ENCODE results near the gene MILR1.

Gene MILR1

DNA sequence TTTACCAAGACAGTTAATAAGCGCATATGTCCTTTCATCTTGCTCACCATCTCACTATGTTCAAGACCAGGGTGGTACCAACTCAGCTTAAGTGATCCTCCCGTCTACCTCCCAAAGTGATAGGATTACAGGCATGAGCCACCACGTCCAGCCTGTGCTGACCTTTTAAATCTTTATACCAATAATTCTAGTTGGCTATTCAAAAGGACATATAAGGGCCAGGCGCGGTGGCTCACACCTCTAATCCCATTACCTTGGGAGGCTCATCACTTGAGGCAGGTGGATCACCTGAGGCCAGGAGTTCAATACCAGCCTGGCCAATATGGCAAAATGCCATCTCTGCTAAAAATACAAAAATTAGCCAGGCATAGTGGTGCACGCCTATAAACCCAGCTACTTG lies 60.3 kb downstream of the MILR1 start:
- no peaks in the 10 kb centered on the region for H3K4me1 ChIP-seq
- H3K36me3 ChIP-seq: peaks cover 54% of the 10 kb centered on the region
- TF ChIP-seq, protein P1, sequence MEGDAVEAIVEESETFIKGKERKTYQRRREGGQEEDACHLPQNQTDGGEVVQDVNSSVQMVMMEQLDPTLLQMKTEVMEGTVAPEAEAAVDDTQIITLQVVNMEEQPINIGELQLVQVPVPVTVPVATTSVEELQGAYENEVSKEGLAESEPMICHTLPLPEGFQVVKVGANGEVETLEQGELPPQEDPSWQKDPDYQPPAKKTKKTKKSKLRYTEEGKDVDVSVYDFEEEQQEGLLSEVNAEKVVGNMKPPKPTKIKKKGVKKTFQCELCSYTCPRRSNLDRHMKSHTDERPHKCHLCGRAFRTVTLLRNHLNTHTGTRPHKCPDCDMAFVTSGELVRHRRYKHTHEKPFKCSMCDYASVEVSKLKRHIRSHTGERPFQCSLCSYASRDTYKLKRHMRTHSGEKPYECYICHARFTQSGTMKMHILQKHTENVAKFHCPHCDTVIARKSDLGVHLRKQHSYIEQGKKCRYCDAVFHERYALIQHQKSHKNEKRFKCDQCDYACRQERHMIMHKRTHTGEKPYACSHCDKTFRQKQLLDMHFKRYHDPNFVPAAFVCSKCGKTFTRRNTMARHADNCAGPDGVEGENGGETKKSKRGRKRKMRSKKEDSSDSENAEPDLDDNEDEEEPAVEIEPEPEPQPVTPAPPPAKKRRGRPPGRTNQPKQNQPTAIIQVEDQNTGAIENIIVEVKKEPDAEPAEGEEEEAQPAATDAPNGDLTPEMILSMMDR (IDR thresholded peaks at IDR 0.05; ENCODE audit: low read depth, low read length): no peak
- no peak for DNase-seq
- H3K27me3 ChIP-seq: no peaks in the 10 kb centered on the region
- H3K9me3 ChIP-seq: no peaks in the 10 kb centered on the region
- H3K4me3 ChIP-seq (ENCODE audit: low read depth, low read length): no peak overlapping the region

DNA sequence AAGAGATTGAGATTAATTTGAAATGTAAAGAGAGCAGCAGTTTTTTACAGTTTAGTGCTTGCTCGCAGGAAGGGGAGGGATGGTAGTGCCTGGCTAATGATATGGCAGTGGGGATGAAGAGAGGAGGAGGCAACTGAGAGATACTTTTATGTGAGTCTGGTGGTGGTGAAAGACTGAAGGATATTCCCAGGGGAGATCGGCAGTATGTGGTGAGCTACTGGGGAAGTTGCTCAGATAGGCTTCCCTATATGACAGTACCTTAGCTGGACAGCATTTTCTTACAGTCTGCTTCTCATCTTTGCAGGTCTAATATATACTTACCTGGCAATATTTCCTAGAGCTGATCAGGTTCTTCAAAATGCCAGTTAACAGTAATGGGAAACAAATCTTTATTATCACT lies 66.5 kb downstream of the MILR1 start:
- H3K4me1 ChIP-seq: no peaks in the 10 kb centered on the region
- no peak overlapping the region for H3K4me3 ChIP-seq (ENCODE audit: low read depth, low read length)
- no peaks in the 10 kb centered on the region for H3K9me3 ChIP-seq
- TF ChIP-seq, protein P1 (IDR thresholded peaks at IDR 0.05; ENCODE audit: low read depth, low read length): no peak
- H3K36me3 ChIP-seq: peaks cover 87% of the 10 kb centered on the region
- H3K27me3 ChIP-seq: no peaks in the 10 kb centered on the region
- DNase-seq: no peak

DNA sequence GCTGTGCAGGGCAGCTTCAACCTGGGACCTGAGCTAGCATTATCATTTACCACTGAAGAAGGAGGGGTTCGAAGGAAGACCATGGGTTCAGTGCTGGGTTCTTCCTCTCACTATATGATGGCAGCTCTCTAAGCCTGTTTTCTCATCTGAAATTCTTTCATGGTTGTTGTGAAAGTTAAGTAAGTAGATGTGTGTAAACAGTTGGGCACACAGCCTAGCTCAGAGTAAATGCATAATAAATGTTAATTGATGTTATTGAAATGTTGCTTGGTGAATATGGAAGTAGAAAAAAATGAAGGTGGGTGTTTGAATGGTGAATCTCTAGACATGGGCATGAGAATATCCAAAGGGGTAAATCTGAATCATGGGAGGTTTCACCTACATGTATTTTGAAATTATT lies 66.9 kb downstream of the MILR1 start:
- no peaks in the 10 kb centered on the region for H3K9me3 ChIP-seq
- no peak overlapping the region for H3K4me3 ChIP-seq (ENCODE audit: low read depth, low read length)
- H3K4me1 ChIP-seq: no peaks in the 10 kb centered on the region
- TF ChIP-seq, protein P1 (IDR thresholded peaks at IDR 0.05; ENCODE audit: low read depth, low read length): no peak
- no peak for DNase-seq
- H3K36me3 ChIP-seq: peaks cover 87% of the 10 kb centered on the region
- no peaks in the 10 kb centered on the region for H3K27me3 ChIP-seq

Data from BE2C (cell line).